H1 (cell line): Measurements from ENCODE around the gene SLC4A11.

Experiments used
- CEBPB ChIP-seq: IDR thresholded peaks from 2 replicates; pipeline ENCODE4 v1.6.1; 2012; ENCODE audit warnings: low read depth, low read length
- MAX ChIP-seq: IDR thresholded peaks from 2 replicates; pipeline ENCODE4 v1.6.1; 2012; ENCODE audit warnings: inconsistent platforms

- TF ChIP-seq CEBPB, result no peak
- no peak for TF ChIP-seq MAX
Measured at GRCh38 chr20:3245711-3246110, 6.7 kb upstream of the SLC4A11 start.
